Right renal pelvis (tissue), 4 donors: ENCODE data around the gene MIER2. TPM values are rescaled to one million over a fixed set of nuclear protein-coding genes. Genes with fewer than 3 reads are reported as not detected.

Experiments used
- DNase-seq, 4 donors: peaks; one replicate each; pipeline ENCODE4 v3.0.0-alpha.2; 2013; ENCODE audit warnings: low read depth in 4 of 4, low spot score in 3 of 4, missing footprints in 1 of 4
- polyA plus RNA-seq, 4 donors: library from polyadenylated mRNA; unstranded; fragments of 120-200 nt; gene quantifications; one replicate each; pipeline ENCODE4 v1.2.1, GENCODE V29; 2013; ENCODE audit not compliant: insufficient read length in 4 of 4

The MIER2 gene
- polyA plus RNA-seq, 4 donors = 23.6 to 32.8 (median 24.5) TPM

DNA sequence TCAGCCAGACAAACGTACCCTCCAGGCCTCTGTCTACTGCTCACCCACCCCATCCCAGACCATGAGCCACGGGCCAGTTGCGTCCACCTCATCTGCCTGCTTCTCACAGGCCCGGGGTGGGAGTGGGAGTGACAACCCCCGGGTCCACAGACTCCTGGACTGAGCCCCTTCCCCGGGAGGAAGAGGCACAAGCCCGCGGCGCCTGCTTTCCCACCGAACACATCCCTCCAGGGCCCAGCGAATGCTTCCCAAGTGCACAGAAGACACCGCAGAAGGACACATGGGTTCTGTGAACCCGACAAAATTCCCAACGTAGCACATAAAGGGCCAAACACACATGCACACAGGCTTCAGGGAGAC lies 35.4 kb downstream of the MIER2 start:
- DNase-seq = no peak

DNA sequence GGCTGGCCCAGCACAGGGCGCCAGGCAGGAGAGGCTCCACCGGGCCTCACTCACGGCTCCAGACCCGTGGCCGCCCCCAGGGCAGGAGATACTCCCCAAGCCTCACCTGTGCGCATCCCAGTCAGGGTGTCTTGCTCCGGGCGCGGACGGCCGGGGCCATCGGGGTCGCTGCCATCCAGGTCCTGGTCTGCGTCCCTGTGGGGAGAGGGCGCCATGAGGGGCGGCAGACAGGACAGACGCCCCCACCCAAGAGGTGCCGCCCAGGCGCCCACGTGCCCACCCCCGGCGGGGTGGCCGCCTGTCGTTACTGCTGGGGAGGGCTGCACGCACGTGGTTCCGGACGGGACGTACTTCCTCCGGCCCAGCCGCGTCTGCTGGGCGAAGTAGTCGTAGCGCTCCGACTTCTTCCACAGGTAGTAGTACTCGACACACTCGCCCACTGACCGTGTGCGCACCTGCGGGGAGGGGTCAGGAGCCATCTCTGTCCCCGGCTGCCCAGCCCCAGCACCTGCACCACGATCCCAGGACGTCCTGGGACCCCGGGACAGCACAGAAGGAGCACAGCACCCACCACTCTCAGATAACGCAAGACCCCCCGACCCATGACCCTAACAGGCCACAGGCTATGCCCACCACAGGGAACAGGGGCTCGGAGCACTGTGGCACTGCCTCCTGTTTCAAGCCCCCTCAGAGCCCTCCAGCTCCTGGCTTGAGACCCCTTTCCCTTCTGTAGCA lies 36.0 kb downstream of the MIER2 start:
- DNase-seq = no peak

DNA sequence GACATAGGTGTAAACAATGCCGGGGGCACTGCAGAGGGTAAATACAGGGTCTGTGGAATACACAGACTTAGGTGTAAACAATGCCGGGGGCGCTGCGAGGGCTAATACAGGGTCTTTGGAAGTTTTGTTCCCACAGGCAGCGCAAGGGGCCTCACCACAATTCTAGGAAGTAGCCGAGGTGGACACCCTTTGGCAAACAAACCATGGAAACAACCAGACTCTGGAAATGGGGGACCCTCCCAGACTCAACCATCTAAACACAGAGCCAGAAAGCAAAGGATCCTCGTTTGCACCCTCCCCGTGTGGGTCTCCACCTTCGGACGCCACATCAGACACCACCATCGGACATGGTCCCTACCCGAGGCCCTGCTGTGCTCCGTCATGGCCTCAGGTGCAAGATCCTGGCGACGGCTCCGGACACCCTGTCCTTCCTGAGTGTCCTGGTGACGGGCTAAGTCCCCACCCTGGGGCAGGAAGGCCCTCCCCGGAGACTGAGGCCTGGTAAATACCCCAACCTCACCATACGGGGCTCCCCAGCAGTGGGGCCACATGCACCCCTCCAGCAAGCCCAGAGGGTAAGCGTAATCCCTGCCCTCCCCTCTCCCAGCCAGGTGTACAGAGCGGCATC lies 36.7 kb downstream of the MIER2 start:
- no peak for DNase-seq

DNA sequence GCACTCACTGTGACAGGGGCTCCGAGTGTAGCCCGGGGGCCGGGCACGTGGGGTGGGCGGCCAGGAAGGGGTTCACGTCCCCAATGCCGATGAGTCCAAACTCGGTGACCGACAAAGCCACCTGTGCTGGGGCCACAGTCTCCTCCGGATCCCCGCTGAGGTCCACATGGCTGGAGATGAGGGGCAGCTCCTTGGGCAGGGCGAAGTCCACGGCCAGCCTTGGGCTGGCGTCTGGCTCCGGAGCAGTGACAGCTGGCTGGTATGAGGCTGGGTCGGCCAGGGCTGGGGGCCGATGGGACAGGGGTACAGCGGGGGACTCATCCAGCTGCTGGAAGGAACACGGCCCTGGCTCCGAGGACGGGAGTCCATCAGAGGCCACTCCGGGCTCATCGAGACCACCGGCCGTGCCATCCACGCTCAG lies 37.5 kb downstream of the MIER2 start:
- no peak for DNase-seq

DNA sequence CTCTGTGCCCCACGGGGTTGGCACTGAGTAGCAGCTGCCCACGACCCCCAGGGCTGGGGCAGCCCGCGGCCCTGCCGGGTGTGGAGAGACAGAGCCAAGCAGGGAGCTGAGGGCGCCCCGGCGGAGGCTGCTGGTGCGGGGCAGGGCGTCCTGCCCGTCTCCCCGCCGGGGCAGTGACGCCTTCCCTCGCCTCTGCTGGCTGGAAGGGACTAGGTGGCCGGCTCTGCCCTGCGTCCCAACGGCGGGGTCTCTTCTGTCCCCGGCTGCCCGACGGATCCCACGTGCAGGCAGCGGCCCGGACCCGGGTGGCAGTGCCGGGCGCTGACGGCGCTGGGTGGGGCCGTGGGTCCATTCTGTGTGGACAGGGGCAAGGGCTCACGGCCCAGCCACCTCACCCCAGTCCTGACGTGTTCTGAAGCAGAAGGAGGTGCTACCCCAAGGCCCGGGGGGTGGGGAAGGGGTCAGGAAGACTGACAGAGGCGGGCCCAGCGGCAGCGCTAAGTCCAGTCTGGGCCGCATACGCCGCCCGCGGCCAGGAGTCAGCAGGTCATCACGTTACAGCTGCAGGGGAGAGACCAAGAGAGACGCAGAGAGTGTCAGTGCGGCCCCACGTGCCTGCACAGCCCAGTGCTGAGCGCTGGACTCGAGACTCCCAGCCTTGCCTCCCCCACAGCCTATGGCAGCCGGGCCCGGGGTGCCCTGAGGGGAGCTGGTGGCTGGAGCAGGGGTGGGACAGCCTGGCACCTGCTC lies 38.3 kb downstream of the MIER2 start:
- no peak for DNase-seq

DNA sequence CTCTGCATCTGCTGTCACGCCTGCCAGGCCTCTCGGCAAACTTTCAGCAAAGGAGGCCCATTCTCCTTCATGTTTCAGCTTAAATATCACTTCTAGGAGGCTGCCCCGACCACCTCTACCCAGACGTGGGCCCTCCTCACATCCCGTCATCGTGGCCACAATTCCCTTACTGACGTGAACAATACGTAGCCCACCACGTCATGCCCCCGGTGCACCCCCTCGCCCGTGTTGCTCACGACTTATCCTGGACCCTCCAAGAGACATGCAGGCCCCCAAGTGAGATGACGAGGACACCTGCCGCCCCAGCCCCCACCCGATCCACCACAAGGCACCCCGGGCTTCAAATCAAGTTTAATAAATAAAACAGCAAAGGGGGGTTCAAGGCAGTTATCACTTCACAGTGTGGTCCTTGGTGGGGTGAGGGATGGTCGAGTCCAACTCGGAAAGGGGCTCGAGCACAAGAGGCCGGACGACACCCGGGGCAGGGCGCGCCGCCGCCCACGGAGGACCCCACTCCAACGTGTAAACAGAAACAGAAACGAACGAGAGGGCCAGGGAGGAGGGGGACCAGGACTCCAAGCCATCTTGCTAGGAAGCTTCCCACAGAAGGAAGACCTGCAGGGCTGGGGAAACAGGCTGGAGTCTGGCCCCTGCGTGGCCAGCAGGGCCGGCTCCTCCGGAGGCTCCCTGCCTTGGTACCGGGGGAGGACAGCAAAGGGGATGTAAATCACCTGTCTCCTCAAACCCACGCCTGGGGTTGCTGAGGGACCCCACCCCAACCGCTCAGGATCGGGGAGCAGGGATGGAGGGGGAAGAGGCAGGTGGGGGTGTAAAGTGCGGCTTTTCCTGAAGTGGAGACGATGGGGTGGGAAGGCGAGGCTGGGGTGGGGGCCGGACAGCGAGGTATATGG lies 39.1 kb downstream of the MIER2 start:
- DNase-seq = no peak

DNA sequence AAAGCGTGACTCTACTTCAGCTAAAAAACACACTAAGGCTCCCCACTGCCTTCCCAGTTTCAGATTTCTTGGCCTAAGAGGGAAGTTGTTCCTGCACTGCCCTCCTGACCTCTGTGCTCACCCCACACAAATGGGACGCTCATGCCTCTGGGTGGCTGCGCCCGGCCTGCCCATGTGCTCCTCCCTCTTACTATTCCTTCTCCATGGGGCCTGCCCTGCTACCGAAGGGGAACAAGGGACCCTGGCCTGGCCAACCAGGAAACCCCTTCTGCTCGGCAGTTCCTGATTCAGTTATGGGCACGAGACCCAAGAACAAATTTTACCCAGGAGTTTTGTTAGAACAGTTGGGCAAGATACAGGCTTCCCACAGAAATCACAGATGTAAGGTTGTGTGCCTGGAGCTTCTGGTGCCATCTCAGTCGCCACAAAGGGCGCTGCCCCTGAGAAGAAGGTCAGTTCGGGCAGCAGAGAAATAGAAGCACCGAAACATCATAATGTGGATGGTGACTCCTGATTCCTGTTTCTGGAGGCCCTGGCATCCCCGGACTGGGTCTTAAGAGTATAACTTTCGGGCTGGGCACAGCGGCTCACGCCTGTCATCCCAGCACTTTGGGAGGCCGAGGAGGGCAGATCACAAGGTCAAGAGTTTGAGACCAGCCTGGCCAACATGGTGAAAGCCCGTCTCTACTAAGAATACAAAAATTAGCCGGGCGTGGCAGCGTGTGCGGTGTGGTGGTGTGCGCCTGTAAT lies 47.9 kb downstream of the MIER2 start:
- no peak for DNase-seq

DNA sequence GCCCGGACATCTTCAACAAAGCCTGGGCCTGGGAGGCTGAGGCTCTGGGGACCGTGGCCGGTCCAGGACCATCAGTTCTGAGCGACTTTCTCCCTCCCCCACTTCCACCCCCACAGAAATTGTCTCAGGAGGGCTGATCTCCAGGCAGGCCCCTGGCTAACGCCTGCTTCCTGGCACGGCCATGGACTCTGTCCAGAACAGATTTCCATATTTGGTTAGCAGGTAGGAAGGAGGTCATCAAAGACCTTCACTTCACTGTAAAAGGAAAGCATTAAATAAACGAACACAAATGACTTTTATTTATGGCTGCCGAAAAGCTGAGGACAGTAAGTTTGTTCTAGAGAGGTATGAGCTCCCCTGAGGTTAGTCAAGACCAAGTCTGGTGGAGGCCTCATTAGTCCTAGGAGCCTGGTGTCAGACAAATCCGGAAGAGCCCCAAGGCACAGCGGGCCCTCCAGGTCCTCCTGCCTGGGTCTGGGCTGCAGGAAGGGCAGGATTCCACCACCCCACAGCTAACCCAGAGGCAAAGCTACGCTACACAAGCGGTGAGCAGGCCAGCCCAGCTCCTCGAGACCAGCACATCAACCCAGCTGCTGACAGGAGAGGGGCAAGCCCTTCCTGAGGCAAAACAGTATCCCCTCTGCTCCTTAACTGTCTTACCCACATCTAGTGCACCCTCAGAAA lies 48.8 kb downstream of the MIER2 start:
- DNase-seq = no peak

DNA sequence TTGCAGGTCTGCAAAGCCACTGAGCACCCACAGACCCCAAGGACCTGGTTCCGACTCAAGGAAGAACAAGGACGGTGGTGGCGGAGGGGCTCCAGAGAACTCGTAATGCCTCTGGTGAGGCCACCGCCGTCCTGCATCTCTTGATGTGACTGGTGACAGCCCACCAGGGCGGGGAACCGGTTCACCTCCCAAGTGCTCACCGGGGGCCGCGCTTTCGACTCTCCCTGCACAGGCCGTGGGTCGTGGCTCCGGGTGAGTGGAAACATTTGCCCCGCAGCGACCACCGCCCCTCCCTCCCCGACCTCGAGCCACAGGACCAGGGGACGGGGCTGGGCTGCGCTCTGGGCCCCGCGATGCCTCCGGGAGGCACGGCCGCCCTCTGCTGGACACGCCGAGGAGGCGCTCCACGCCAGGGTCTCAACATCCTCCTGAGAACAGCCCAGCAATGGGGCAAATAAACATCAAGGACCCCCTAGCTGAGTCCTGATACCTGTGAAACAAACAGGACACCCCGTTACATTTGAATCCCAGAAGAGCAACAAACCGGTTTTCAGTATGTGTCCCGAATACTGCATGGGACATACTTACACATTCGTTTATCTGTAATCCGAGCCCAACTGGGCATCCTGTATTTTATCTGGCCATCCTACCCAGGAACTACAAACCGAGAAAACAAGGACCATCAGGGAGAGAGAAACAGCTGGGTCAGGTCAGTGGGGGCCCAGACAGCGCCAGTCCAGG lies 49.5 kb downstream of the MIER2 start:
- no peak for DNase-seq

DNA sequence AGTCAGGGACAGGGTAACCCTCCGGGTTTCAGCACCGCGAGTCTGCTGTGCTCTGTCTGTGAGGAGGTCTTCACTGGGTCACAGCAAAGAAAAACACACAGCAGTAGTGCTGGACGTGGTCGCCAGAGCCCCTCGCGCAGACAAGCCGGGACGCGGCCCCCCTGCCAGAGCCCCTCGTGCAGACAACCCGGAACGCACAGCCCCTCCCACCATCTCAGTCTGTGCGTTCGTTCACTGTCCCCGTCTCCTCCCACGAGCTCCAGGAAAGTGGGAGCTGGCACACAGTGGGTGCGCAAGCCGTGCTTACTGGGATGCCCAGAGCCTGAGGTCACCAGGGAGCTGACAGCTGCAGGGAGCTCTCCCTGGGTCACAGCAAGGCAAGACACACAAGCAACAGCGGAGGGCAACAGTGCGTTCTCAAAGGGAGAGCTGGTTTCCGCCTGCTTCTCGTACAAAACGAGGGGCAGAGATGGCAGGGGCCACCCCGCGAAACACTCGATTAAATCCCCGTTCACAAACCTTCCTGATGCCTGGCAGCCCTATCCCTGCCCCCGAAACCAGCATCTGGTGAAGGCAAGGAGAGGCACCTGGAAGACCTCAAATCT lies 50.2 kb downstream of the MIER2 start:
- DNase-seq = no peak

DNA sequence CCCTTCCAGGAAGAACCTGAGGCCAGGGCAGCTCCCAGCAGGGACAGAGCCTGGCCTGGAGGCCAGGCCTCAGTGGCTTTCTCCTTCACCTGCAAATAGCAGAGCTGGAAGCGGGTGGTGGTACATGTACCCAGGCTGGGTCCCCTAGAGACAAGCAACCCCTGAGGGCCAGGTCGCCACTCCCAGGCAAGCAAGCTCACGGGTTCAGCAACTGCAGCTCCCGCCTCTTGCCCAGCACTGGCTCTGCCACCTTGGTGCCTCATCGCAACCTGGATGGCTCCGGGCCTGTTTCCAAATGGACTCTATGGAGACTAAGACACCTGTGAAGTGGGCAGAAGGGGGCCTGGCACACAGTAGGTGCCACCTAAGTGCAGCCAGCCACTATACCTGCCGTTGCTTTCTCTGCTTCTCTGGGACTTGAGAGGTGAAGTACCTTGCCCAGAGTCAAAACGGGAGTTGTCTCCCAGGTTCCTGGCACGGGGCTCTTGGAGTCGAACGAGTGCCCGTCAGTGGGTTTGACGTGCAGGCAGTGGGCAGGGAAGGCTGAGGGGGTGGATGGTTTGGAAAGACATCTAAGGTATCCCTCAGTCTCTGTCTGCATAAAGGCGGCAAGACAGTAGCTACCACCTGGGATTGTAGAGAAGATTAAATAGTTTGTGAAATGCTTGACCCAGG lies 51.0 kb downstream of the MIER2 start:
- DNase-seq = no peak

DNA sequence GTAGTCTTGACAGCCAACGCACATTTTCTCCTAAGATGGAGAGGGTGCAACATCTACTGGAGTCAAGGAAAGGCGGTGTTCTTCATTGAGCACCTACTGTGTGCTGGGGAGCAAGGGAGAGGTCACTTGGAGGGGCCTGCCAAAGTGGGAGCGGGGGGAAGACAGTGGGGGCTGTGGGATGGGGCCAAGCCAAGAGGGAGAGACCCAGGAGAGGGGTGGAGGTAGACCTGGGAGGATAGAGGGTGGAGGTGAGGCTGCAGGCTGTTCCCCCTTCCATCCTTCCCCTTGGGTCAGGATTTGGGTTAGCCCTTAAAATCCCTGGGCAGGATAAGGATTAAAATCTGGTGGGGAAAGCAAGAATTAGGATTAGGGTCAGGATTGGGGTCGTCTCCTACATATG lies 51.6 kb downstream of the MIER2 start:
- no peak for DNase-seq

DNA sequence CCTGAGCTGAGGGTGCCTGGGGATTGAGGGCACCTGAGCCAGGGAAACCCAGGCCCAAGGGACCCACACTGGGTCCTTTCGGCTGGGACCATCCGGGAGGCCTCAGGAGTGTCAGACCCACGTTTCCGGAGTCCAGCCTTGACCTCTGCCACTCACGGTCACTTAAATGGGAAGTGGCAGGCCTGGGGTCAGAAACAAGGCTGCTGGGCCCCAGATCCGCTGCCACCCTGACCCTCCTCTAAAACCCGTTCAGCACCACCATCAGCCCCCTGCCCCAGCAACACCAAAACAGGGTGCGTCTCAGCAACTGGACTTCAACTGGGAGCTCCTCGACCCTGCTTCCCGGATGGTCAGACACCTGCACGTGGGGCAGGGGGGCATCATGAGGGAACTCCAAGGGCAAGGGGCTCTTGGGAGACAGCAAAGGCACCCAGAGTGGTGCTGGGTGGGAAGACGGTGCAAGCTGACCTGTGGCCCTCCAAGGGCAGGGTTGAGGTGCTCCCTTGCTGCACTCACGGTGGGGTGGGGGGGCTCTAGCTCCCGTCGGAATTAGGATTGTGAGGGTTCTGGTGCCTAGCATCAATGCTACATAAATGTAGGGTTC lies 52.2 kb downstream of the MIER2 start:
- DNase-seq = no peak

DNA sequence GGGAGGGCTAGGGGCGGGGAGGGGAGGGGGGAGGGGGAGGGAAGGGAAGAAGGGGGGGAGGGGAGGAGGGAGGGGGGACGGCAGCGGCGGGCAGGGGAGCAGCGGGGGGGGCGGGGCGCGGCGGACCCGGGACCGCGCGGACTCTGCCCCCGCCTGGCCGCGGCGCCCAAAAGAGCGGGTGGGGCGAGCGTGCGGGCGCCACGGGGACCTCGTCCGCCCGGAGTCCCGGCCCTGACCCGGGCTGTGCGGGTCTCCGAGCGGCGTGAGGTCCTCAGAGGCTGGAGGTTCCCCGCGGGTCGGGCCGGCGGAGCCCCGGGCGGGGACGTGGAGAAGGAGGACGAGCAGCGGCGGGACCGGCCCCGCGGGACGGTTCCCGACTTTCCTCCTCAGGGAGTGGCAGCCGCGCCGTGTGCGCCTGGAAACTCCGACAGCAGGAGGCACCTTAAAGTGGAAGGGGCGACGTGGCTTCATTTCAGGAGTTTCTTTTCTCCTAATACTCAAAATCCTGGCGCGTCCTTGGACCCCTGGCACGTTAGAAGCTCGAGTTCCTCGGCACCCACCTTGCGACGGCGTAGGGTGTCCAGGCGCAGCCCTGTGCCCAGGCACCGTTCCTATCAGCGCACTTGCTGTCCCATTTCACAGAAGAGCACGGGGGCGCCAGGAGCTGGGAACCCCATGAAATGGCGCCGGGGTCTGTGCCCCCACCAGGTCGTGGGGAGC lies 52.9 kb downstream of the MIER2 start:
- no peak for DNase-seq

DNA sequence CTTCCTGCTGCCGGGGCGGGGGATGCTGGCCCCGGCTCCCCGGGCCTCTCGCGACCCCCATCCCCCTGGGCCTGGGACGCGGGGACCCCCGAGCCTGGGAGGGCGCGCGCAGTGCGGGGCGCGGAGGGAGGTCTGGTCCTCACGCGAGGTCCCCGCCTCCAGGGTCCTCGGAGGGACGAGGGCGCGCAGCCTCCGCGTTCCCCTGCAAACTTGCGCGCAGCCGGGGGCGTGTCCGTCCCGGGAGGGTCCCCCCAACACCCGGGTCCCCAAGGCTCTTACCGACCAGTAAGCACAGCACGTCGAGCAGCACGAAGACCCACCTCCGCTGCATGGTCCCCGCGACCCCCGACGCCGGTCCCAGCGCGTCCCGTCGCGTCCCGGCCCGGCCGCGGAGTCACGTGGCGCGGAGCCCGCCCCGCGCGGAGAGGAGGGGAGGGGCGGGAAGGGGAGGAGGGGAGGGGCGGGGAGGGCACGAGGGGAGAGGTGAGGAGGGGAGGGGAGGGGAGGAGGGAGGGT lies 53.5 kb downstream of the MIER2 start, which contains the start of gene PLPP2:
TSS of gene PLPP2 (minus strand) at position 398 of the 516 bp plus-strand sequence. CDS start at position 331, 67 bp downstream.
- no peak for DNase-seq

DNA sequence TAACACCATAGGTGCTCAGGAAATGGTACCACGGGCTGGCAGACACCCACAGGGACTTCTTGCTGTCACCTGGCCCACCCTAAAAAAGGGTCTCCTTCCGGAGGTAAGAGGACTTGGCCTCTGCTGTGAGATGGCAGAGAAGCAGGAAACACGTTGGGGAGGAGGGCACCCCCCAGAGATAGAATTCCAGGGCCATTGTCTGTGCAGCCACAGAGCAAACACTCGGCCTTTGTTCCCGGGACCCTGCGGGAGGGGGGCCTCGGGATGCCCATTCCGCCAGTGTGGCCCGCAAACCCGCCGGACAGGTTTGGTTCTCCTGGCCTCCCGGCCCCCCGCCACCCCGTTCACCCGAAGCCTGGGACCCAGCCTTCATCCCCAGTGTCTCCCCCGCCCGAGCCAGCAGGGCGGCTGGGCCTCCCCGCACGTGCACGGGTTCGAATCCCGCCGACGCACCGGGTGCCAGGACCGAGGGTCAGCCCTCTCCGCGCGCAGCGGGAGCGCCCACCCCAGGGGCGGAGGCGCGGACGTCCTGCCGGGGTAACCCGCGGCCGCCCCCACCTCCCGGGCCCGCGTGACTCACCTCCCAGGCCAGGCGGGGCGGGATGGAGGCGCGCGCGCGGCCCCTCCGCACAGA lies 54.1 kb downstream of the MIER2 start:
- DNase-seq = no peak
